Activated naive CD4-positive, alpha-beta T cell treated with anti-CD3 and anti-CD28 coated beads, Interleukin-2, amount 10 ng/mL, durations not matched to agents 7 days and 5 days (primary cell): Measurements from ENCODE around the gene CBX5.

Source experiments
- CTCF ChIA-PET: fragments of 350-600 bp; sonication (Branson Sonifier 250); formaldehyde crosslinking; loops from one replicate; lab custom pipeline; 2021; ENCODE audit warnings: antibody characterized with exemption; lab: Charles Lee
- DNase-seq: peaks from one replicate; pipeline ENCODE4 v3.0.0-alpha.2; 2020
- H3K27ac Mint-ChIP-seq: one replicate; pipeline ENCODE4 v1.8.0; 2021; ENCODE audit warnings: mild to moderate bottlenecking, moderate library complexity, mixed read lengths
- H3K27me3 Mint-ChIP-seq: one replicate; pipeline ENCODE4 v1.8.0; 2021; ENCODE audit warnings: mild to moderate bottlenecking, mixed read lengths
- H3K36me3 Mint-ChIP-seq: one replicate; pipeline ENCODE4 v1.8.0; 2021; ENCODE audit warnings: mixed read lengths
- H3K4me1 Mint-ChIP-seq: one replicate; pipeline ENCODE4 v1.8.0; 2021; ENCODE audit warnings: mixed read lengths
- H3K4me3 Mint-ChIP-seq: one replicate; pipeline ENCODE4 v1.8.0; 2021; ENCODE audit warnings: mild to moderate bottlenecking, moderate library complexity, mixed read lengths
- H3K9me3 Mint-ChIP-seq: one replicate; pipeline ENCODE4 v1.8.0; 2021; ENCODE audit warnings: mixed read lengths

CBX5 gene

GRCh38 chr12:54270345-54270744 is 9.6 kb downstream of the CBX5 start:
- H3K4me3 Mint-ChIP-seq: no peak overlapping the region
- CTCF ChIA-PET: interaction anchor here (0.9 kb wide), 1 partner anchor 93 kb away, joined by 3 read pairs; no protein-coding TSS in a partner anchor
- no peak for DNase-seq

GRCh38 chr12:54266852-54267251 is 13.1 kb downstream of the CBX5 start:
- Mint-ChIP-seq H3K4me1 (peaks cover 20% of the 10 kb centered on the region), H3K27me3 (no peaks in the 10 kb centered on the region), H3K27ac (no peak overlapping the region), H3K36me3 (peaks cover 31% of the 10 kb centered on the region), H3K9me3 (no peaks in the 10 kb centered on the region), H3K4me3 (no peak overlapping the region)
- DNase-seq: no peak
- CTCF ChIA-PET: no interaction called here

More at GRCh38 chr12:54270345-54270744, 9.6 kb downstream of the CBX5 start:
- H3K9me3 Mint-ChIP-seq: no peaks in the 10 kb centered on the region
- H3K27ac Mint-ChIP-seq: peak overlapping the region; percentile 24
- H3K4me1 Mint-ChIP-seq: peaks cover 33% of the 10 kb centered on the region
- H3K36me3 Mint-ChIP-seq: peaks cover 47% of the 10 kb centered on the region
- no peaks in the 10 kb centered on the region for H3K27me3 Mint-ChIP-seq

- Mint-ChIP-seq H3K27me3 (no peaks in the 10 kb centered on the region), H3K27ac (no peak overlapping the region), H3K9me3 (no peaks in the 10 kb centered on the region), H3K36me3 (peaks cover 25% of the 10 kb centered on the region), H3K4me1 (peaks cover 14% of the 10 kb centered on the region), H3K4me3 (no peak overlapping the region)
- DNase-seq: no peak
- CTCF ChIA-PET: interaction anchor here (0.6 to 1.3 kb wide), 4 partner anchors 14 to 35 kb away, joined by 3 to 6 read pairs (median 4); no protein-coding TSS in a partner anchor
Measured at GRCh38 chr12:54265364-54265812, 14.5 kb downstream of the CBX5 start.

- Mint-ChIP-seq H3K27ac (no peak overlapping the region), H3K36me3 (peaks cover 25% of the 10 kb centered on the region), H3K27me3 (no peaks in the 10 kb centered on the region), H3K9me3 (no peaks in the 10 kb centered on the region), H3K4me1 (peaks cover 23% of the 10 kb centered on the region), H3K4me3 (no peak overlapping the region)
- DNase-seq: no peak
- CTCF ChIA-PET: interaction anchor here (0.8 to 2.0 kb wide), 3 partner anchors 10 to 55 kb away, joined by 3 to 7 read pairs (median 3); no protein-coding TSS in a partner anchor
Measured at GRCh38 chr12:54262403-54262925, 17.5 kb downstream of the CBX5 start.

- no peak for DNase-seq
- Mint-ChIP-seq H3K27ac (no peak overlapping the region), H3K4me3 (no peak overlapping the region), H3K27me3 (no peaks in the 10 kb centered on the region), H3K36me3 (peaks cover 27% of the 10 kb centered on the region), H3K4me1 (peaks cover 22% of the 10 kb centered on the region), H3K9me3 (no peaks in the 10 kb centered on the region)
- CTCF ChIA-PET: interaction anchor here (0.8 to 2.0 kb wide), 4 partner anchors 10 to 54 kb away, joined by 3 to 7 read pairs (median 3); no protein-coding TSS in a partner anchor
Measured at GRCh38 chr12:54261815-54262402, 18.0 kb downstream of the CBX5 start.

GRCh38 chr12:54259194-54260011 is 20.5 kb downstream of the CBX5 start:
- Mint-ChIP-seq H3K27me3 (no peaks in the 10 kb centered on the region), H3K9me3 (no peaks in the 10 kb centered on the region), H3K27ac (peak overlapping the region; percentile 5), H3K4me3 (no peak overlapping the region), H3K4me1 (peaks cover 22% of the 10 kb centered on the region), H3K36me3 (peaks cover 31% of the 10 kb centered on the region)
- DNase-seq: peak; percentile 53
- CTCF ChIA-PET: interaction anchor here (0.5 to 1.5 kb wide), 5 partner anchors 8 to 78 kb away, joined by 3 to 5 read pairs (median 3); no protein-coding TSS in a partner anchor

GRCh38 chr12:54258201-54258681 is 21.7 kb downstream of the CBX5 start:
- CTCF ChIA-PET: interaction anchor here (0.6 to 1.5 kb wide), 4 partner anchors 13 to 79 kb away, joined by 3 to 4 read pairs (median 3); no protein-coding TSS in a partner anchor
- H3K9me3 Mint-ChIP-seq: no peaks in the 10 kb centered on the region
- no peak overlapping the region for H3K27ac Mint-ChIP-seq
- no peak overlapping the region for H3K4me3 Mint-ChIP-seq
- H3K36me3 Mint-ChIP-seq: peaks cover 32% of the 10 kb centered on the region
- H3K4me1 Mint-ChIP-seq: peaks cover 22% of the 10 kb centered on the region
- H3K27me3 Mint-ChIP-seq: no peaks in the 10 kb centered on the region
- no peak for DNase-seq

GRCh38 chr12:54257332-54257731 is 22.6 kb downstream of the CBX5 start:
- Mint-ChIP-seq H3K36me3 (peaks cover 36% of the 10 kb centered on the region), H3K27ac (no peak overlapping the region), H3K4me3 (no peak overlapping the region), H3K4me1 (peaks cover 22% of the 10 kb centered on the region), H3K9me3 (no peaks in the 10 kb centered on the region), H3K27me3 (no peaks in the 10 kb centered on the region)
- CTCF ChIA-PET: interaction anchor here (1.5 kb wide), 1 partner anchor 37 kb away, joined by 4 read pairs; no protein-coding TSS in a partner anchor
- no peak for DNase-seq

GRCh38 chr12:54253240-54253639 is 26.7 kb downstream of the CBX5 start:
- peaks cover 59% of the 10 kb centered on the region for H3K36me3 Mint-ChIP-seq
- H3K27ac Mint-ChIP-seq: no peak overlapping the region
- H3K27me3 Mint-ChIP-seq: no peaks in the 10 kb centered on the region
- H3K4me3 Mint-ChIP-seq: no peak overlapping the region
- no peak for DNase-seq
- no peaks in the 10 kb centered on the region for H3K9me3 Mint-ChIP-seq
- CTCF ChIA-PET: interaction anchor here (0.9 to 2.0 kb wide), 6 partner anchors 10 to 52 kb away, joined by 3 to 5 read pairs (median 4); no protein-coding TSS in a partner anchor
- peaks cover 7% of the 10 kb centered on the region for H3K4me1 Mint-ChIP-seq

- peak; percentile 27 for DNase-seq
- H3K36me3 Mint-ChIP-seq: peaks cover 52% of the 10 kb centered on the region
Measured at GRCh38 chr12:54251667-54252284, 28.1 kb downstream of the CBX5 start.

GRCh38 chr12:54249489-54249888 is 30.4 kb downstream of the CBX5 start:
- no peaks in the 10 kb centered on the region for H3K9me3 Mint-ChIP-seq

More at GRCh38 chr12:54251667-54252284, 28.1 kb downstream of the CBX5 start:
- Mint-ChIP-seq H3K27ac (peak overlapping the region; percentile 63), H3K4me1 (peaks cover 4% of the 10 kb centered on the region), H3K27me3 (no peaks in the 10 kb centered on the region), H3K4me3 (no peak overlapping the region), H3K9me3 (no peaks in the 10 kb centered on the region)
- CTCF ChIA-PET: interaction anchor here (0.7 to 1.5 kb wide), 23 partner anchors 8 to 142 kb away, joined by 3 to 8 read pairs (median 4); no protein-coding TSS in a partner anchor

GRCh38 chr12:54246011-54246641 is 33.8 kb downstream of the CBX5 start:
- Mint-ChIP-seq H3K27ac (no peak overlapping the region), H3K9me3 (no peaks in the 10 kb centered on the region), H3K27me3 (no peaks in the 10 kb centered on the region), H3K4me3 (no peak overlapping the region), H3K36me3 (peaks cover 45% of the 10 kb centered on the region), H3K4me1 (peaks cover 9% of the 10 kb centered on the region)
- DNase-seq: no peak
- CTCF ChIA-PET: no interaction called here

More at GRCh38 chr12:54249489-54249888, 30.4 kb downstream of the CBX5 start:
- peaks cover 48% of the 10 kb centered on the region for H3K36me3 Mint-ChIP-seq
- H3K4me1 Mint-ChIP-seq: peaks cover 4% of the 10 kb centered on the region
- DNase-seq: no peak
- no peak overlapping the region for H3K27ac Mint-ChIP-seq
- no peak overlapping the region for H3K4me3 Mint-ChIP-seq
- CTCF ChIA-PET: interaction anchor here (0.9 to 1.0 kb wide), 2 partner anchors 16 to 119 kb away, joined by 3 to 4 read pairs; no protein-coding TSS in a partner anchor
- no peaks in the 10 kb centered on the region for H3K27me3 Mint-ChIP-seq
